Epithelial cell of proximal tubule (primary cell): ENCODE results near the gene CNTFR. TPM values are rescaled to one million over a fixed set of nuclear protein-coding genes. Genes with fewer than 3 reads are reported as not detected.

Experiments
- DNase-seq: peaks from one replicate; pipeline ENCODE4 v3.0.0-alpha.2; 2011; ENCODE audit warnings: low read depth
- H3K4me3 ChIP-seq: 2 replicates; pipeline ENCODE4 v1.5.1; 2011; ENCODE audit warnings: low read depth, mild to moderate bottlenecking, low read length
- total RNA-seq: library from RNA; depleted of rRNA; stranded (reverse); fragments of >200 nt; gene quantifications from 2 replicates; pipeline ENCODE4 v1.2.3, GENCODE V29; 2015
- TF ChIP-seq, protein P1 (sequence below): conservative IDR thresholded peaks from 2 replicates; pipeline ENCODE4 v1.5.1; 2012; ENCODE audit warnings: low read depth, mild to moderate bottlenecking, low read length

The CNTFR gene
- total RNA-seq, 1 donor from 2014 or later = not detected

DNA sequence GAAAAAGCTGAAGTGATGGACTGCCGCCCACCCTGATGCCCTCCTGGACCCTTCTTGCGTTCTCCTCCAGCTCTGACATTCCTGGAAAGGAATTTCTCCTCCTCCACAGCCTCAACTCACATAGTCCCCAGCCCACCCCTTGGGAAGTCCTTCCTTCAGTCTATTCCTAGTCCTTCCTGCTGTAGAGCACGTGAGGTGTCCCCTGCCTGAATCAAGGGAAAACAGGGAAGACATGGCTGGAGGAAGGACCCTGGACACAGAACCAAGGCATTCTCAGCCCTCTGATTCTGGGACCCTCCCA, 35.6 kb upstream of the CNTFR start:
- DNase-seq = no peak
- no peak overlapping the region for H3K4me3 ChIP-seq
- TF ChIP-seq, protein P1, sequence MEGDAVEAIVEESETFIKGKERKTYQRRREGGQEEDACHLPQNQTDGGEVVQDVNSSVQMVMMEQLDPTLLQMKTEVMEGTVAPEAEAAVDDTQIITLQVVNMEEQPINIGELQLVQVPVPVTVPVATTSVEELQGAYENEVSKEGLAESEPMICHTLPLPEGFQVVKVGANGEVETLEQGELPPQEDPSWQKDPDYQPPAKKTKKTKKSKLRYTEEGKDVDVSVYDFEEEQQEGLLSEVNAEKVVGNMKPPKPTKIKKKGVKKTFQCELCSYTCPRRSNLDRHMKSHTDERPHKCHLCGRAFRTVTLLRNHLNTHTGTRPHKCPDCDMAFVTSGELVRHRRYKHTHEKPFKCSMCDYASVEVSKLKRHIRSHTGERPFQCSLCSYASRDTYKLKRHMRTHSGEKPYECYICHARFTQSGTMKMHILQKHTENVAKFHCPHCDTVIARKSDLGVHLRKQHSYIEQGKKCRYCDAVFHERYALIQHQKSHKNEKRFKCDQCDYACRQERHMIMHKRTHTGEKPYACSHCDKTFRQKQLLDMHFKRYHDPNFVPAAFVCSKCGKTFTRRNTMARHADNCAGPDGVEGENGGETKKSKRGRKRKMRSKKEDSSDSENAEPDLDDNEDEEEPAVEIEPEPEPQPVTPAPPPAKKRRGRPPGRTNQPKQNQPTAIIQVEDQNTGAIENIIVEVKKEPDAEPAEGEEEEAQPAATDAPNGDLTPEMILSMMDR = no peak

DNA sequence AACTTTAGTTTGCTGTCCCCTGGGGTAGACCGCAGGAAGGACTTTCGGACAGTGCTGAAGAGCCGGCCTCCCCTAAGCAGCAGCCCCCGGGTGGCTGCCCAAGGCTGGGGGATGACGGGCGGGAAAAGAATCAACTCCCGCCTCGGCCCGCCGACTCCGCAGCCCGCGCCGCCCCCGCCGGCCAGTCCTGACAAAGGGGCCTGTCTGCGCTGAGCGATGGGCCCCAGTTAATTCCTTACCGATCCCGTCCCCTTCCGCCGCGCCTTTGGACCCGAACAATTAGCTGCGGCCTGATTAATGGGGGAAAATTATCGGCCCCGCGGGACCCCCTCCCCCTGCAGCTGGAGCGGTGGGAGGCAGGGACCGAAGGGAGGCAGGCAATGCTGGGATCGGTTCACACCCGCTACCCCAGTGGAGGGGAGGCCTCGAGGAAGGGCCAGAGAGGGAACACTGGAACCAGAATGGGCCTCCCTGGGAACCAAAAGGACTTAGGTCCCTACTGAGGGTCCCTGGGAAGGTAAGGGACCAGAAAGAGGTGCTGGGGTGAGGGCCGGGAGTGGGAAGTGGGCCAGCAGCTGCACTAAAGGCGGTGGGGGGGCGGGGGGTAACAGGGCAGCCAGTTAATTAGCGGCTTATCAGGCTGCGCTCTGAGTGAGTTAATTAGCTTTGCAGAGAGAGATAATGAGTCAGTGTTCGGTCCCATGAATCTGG, 35.1 kb upstream of the CNTFR start:
- TF ChIP-seq, protein P1 = no peak
- no peak overlapping the region for H3K4me3 ChIP-seq
- no peak for DNase-seq

DNA sequence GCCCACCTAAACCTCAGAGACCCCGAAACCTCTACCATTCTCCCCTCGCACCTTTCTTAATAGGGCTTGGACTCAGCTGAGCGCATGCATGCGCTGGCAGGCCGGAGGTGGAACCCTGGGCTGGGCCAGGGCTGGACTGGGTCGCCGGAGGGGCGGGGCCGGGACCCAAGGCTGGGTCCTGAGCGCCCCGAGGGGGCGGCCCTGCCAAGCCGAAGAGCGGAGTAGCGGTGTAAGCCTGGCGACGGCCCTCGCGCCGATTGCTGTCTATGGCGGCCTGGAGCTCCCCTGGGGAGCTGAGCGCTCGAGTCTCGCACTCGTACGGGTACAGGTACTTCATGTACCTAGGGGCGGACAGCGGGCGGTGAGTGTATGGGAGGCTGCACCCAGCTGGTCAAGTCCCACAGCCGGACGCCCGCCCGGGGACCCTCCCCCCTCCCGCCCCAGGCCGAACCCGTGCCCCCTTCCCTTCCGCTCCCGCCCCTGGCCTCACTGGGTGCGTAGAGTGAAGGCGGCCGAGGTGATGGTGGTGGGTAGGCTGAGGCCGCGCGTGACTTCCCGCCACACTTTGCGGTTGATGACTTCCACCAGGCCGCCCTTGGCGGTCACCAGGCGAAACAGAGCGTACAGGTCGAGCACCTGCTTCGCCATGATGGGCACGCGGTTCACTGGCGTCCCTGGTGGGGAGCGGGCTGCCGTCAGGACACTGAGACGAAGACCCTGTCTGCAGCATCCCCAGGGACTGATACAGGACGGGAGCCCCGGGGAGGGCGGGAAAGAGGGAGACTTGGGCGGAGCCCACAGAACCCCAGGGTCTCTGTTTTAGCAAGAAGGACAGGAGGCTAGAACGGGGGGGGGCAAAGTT, 34.1 kb upstream of the CNTFR start:
- no peak for DNase-seq
- H3K4me3 ChIP-seq = no peak overlapping the region
- TF ChIP-seq, protein P1 = no peak

DNA sequence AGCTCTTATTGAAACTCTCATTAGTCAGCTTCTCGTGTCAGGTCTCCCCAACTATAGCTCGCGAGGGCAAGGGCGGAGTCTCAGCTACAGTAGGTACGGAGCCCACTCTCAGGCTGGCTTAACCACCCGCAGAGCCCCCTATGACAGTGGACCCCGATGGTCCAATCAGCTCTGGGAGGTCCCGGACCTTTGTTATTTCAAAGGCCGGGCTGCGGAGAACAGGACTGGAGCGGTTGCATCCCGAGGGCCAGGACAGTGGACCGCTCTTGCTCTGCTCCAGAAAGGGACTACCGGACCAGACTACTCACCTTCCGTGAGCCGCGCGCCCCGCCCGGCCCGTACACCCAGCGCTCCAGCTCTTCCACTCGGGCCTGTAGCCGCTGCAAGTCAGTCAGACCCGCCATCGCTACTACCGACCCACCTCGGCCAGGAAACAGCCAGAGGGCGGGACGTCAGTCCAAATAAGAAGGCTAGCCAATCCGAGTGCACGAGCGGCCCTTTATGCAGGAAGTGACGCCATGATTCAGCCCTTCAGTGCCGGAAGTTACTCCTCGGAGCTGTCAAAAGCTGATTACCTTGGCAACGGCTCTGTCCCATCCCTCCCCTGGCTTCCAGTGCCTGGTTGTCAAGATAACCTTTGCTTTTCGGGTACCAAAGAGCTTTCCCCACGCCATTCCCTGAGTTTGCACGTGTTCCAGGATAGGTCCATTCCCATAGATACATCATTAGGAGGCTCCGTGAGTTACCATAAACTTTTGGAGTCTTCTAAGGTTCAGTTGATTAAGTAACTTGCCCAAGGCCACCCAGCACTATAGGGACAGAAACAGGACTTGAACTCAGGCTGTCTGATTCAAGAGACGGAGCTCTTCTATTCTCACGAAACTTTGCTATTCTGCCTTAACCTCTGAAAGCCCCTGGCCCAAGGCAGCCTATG, 30.8 kb upstream of the CNTFR start, which contains the start of gene DCTN3:
TSS of gene DCTN3 (minus strand) at position 435 of the 934 bp plus-strand sequence. CDS start at position 404, 31 bp downstream.
- H3K4me3 ChIP-seq = peak within 1 kb of the TSS; percentile 67
- DNase-seq = peak; percentile 51
- TF ChIP-seq, protein P1 = no peak

DNA sequence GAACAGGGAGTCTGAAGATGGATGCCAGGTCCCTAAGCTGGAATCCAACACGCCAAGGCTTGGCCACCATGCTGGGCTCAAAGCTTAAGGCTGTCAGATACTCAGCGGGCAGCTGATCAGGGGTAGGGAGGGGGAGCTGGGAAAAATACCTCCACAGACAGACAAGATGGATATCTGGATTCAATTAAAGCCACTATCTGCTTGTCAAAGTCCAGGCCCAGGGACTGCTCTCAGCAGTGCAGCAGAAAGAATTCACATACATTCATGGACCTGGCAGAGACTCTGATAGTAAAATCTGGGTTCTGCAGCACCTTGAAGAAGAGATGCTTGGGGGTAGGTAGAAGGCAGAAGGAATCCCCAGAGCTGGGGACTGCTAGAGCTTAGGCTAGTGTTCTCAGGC, 25.6 kb upstream of the CNTFR start:
- TF ChIP-seq, protein P1 = no peak
- H3K4me3 ChIP-seq = no peak overlapping the region
- DNase-seq = no peak

DNA sequence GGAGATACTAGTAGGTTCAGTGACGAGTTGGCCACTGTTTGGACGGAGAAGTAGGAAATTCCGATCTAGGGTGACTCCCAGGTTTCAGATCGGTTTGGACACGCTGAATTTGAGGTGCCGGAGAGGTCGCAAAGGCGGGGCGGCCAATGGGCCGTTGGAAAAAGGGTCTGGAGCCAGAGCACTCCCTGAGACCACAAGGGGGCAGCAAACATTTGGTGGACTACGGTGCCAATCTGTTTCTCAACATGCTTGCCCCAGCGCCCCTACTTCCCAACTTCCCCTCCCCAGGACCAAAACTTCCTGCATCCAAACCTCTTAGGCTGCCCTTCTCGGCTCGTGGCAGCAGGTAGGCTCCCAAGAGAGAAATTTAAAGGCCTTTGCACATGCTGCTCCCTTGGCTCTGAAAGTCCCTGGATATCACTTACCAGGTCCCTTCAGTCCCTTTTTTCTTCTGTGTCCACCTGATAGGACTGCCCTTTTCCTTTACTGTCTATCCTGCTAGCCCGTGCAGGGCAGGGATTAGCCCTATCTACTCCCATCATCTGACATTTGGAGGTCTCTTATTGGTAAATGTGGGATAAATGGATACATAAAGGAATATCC, 23.4 kb upstream of the CNTFR start:
- H3K4me3 ChIP-seq = peak overlapping the region; percentile 81
- TF ChIP-seq, protein P1 = peak; percentile 93

More for the DNA sequence above, 23.4 kb upstream of the CNTFR start:
- no peak for DNase-seq
